ENCODE results near the gene PRF1. TPM values are rescaled to one million over a fixed set of nuclear protein-coding genes. Genes with fewer than 3 reads are reported as not detected.

The PRF1 gene
- total and polyA plus RNA-seq, 2 donors, result 0.90 to 1.3 TPM

- Histone ChIP-seq H3K27ac (ENCODE audit: low read depth) (no peak overlapping the region), H3K4me3 (ENCODE audit: low read depth, low read length) (no peak overlapping the region), H3K36me3 (ENCODE audit: insufficient read depth) (no peaks in the 10 kb centered on the region), H3K4me1 (ENCODE audit: insufficient read depth) (no peaks in the 10 kb centered on the region)
- WGBS, result 95% methylated on average over 4 of the region's 4 CpGs
- no peak for DNase-seq (ENCODE audit: extremely low spot score)
Measured at GRCh38 chr10:70607936-70608335, 5.4 kb upstream of the PRF1 start.

GRCh38 chr10:70605161-70605560 lies 2.6 kb upstream of the PRF1 start:
- WGBS, result 69% methylated on average over 2 of the region's 2 CpGs
- no peak for DNase-seq (ENCODE audit: extremely low spot score)
- no peaks in the 10 kb centered on the region for H3K36me3 ChIP-seq (ENCODE audit: insufficient read depth)
- H3K4me1 ChIP-seq (ENCODE audit: insufficient read depth), result no peaks in the 10 kb centered on the region
- H3K4me3 ChIP-seq (ENCODE audit: low read depth, low read length), result no peak overlapping the region
- H3K27ac ChIP-seq (ENCODE audit: low read depth), result no peak overlapping the region

- Histone ChIP-seq H3K4me3 (ENCODE audit: low read depth, low read length) (no peak overlapping the region), H3K4me1 (ENCODE audit: insufficient read depth) (no peaks in the 10 kb centered on the region), H3K27ac (ENCODE audit: low read depth) (no peak overlapping the region), H3K36me3 (ENCODE audit: insufficient read depth) (no peaks in the 10 kb centered on the region)
- WGBS, result 90% methylated on average over 4 of the region's 4 CpGs
- DNase-seq (ENCODE audit: extremely low spot score), result no peak
Measured at GRCh38 chr10:70604106-70604505, 1.6 kb upstream of the PRF1 start.

GRCh38 chr10:70603449-70603801 lies 884 bp upstream of the PRF1 start:
- DNase-seq (ENCODE audit: extremely low spot score), result no peak
- Histone ChIP-seq H3K4me1 (ENCODE audit: insufficient read depth) (no peaks in the 10 kb centered on the region), H3K4me3 (ENCODE audit: low read depth, low read length) (no peak overlapping the region), H3K27ac (ENCODE audit: low read depth) (no peak overlapping the region), H3K36me3 (ENCODE audit: insufficient read depth) (no peaks in the 10 kb centered on the region)
- 79% methylated on average over 7 of the region's 7 CpGs for WGBS

GRCh38 chr10:70601746-70602145 lies 795 bp downstream of the PRF1 start:
- Histone ChIP-seq H3K27ac (ENCODE audit: low read depth) (no peak overlapping the region), H3K36me3 (ENCODE audit: insufficient read depth) (no peaks in the 10 kb centered on the region), H3K4me1 (ENCODE audit: insufficient read depth) (no peaks in the 10 kb centered on the region), H3K4me3 (ENCODE audit: low read depth, low read length) (peak overlapping the region; percentile 2)
- no peak for DNase-seq (ENCODE audit: extremely low spot score)
- WGBS, result 87% methylated on average over 5 of the region's 5 CpGs

GRCh38 chr10:70600512-70601395 lies 1.8 kb downstream of the PRF1 start:
- no peak for DNase-seq (ENCODE audit: extremely low spot score)
- WGBS, result 97% methylated on average over 24 of the region's 24 CpGs
- Histone ChIP-seq H3K4me3 (ENCODE audit: low read depth, low read length) (no peak overlapping the region), H3K36me3 (ENCODE audit: insufficient read depth) (no peaks in the 10 kb centered on the region), H3K27ac (ENCODE audit: low read depth) (no peak overlapping the region), H3K4me1 (ENCODE audit: insufficient read depth) (no peaks in the 10 kb centered on the region)

- H3K36me3 ChIP-seq (ENCODE audit: insufficient read depth), result no peaks in the 10 kb centered on the region
- WGBS, result 96% methylated on average over 4 of the region's 4 CpGs
- H3K4me3 ChIP-seq (ENCODE audit: low read depth, low read length), result no peak overlapping the region
- DNase-seq (ENCODE audit: extremely low spot score), result no peak
- H3K4me1 ChIP-seq (ENCODE audit: insufficient read depth), result no peaks in the 10 kb centered on the region
- H3K27ac ChIP-seq (ENCODE audit: low read depth), result no peak overlapping the region
Measured at GRCh38 chr10:70599791-70600190, 2.8 kb downstream of the PRF1 start.

- DNase-seq (ENCODE audit: extremely low spot score), result no peak
- Histone ChIP-seq H3K27ac (ENCODE audit: low read depth) (no peak overlapping the region), H3K36me3 (ENCODE audit: insufficient read depth) (no peaks in the 10 kb centered on the region), H3K4me1 (ENCODE audit: insufficient read depth) (no peaks in the 10 kb centered on the region), H3K4me3 (ENCODE audit: low read depth, low read length) (no peak overlapping the region)
- 96% methylated on average over 8 of the region's 8 CpGs for WGBS
Measured at GRCh38 chr10:70599319-70599718, 3.2 kb downstream of the PRF1 start.

- Histone ChIP-seq H3K36me3 (ENCODE audit: insufficient read depth) (no peaks in the 10 kb centered on the region), H3K4me3 (ENCODE audit: low read depth, low read length) (no peak overlapping the region), H3K27ac (ENCODE audit: low read depth) (no peak overlapping the region), H3K4me1 (ENCODE audit: insufficient read depth) (no peaks in the 10 kb centered on the region)
- DNase-seq (ENCODE audit: extremely low spot score), result no peak
- 92% methylated on average over 16 of the region's 16 CpGs for WGBS
Measured at GRCh38 chr10:70598857-70599295, 3.7 kb downstream of the PRF1 start.

GRCh38 chr10:70597856-70598815 lies 4.4 kb downstream of the PRF1 start:
- WGBS, result 93% methylated on average over 34 of the region's 34 CpGs
- H3K27ac ChIP-seq (ENCODE audit: low read depth), result no peak overlapping the region
- H3K4me3 ChIP-seq (ENCODE audit: low read depth, low read length), result no peak overlapping the region
- H3K36me3 ChIP-seq (ENCODE audit: insufficient read depth), result no peaks in the 10 kb centered on the region
- no peaks in the 10 kb centered on the region for H3K4me1 ChIP-seq (ENCODE audit: insufficient read depth)
- no peak for DNase-seq (ENCODE audit: extremely low spot score)

GRCh38 chr10:70596860-70597809 lies 5.4 kb downstream of the PRF1 start:
- DNase-seq (ENCODE audit: extremely low spot score), result no peak

GRCh38 chr10:70596110-70596798 lies 6.3 kb downstream of the PRF1 start:
- Histone ChIP-seq H3K27ac (ENCODE audit: low read depth) (no peak overlapping the region), H3K4me1 (ENCODE audit: insufficient read depth) (no peaks in the 10 kb centered on the region), H3K36me3 (ENCODE audit: insufficient read depth) (no peaks in the 10 kb centered on the region), H3K4me3 (ENCODE audit: low read depth, low read length) (no peak overlapping the region)
- 77% methylated on average over 14 of the region's 14 CpGs for WGBS
- no peak for DNase-seq (ENCODE audit: extremely low spot score)

More at GRCh38 chr10:70596860-70597809, 5.4 kb downstream of the PRF1 start:
- 60% methylated on average over 8 of the region's 8 CpGs for WGBS
- Histone ChIP-seq H3K36me3 (ENCODE audit: insufficient read depth) (no peaks in the 10 kb centered on the region), H3K4me3 (ENCODE audit: low read depth, low read length) (no peak overlapping the region), H3K4me1 (ENCODE audit: insufficient read depth) (no peaks in the 10 kb centered on the region), H3K27ac (ENCODE audit: low read depth) (no peak overlapping the region)

Data from urinary bladder (tissue), 4 donors.